HG03045 (cell line): ENCODE data around the gene NAV1.

Experiments
- ATAC-seq: cut with Tn5 transposase; IDR thresholded peaks from one replicate; pipeline ENCODE4 v1.9.1; 2021; ENCODE audit warnings: mild to moderate bottlenecking, moderate library complexity; ENCODE audit not compliant: unreplicated experiment

Gene NAV1

DNA sequence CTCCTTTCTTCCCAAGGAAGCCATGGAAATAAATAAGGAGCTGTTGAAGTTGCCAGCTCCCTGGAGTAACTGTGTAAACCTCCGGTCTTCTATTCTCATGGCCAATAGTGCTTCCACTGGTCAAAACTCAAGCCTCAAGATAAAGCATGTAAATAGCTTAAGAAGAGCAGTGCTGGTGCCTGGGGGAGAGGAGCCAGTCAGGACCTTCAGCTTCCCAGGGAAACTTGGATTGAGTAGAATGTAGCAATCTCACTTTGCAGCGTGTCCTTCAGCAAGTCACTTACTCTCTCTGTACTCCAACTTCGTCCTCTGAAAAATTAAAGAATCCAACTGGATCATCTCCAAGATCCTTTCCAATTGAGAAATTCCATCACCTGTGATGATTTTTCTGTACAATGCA lies 44.7 kb downstream of the NAV1 start:
- no peak for ATAC-seq

DNA sequence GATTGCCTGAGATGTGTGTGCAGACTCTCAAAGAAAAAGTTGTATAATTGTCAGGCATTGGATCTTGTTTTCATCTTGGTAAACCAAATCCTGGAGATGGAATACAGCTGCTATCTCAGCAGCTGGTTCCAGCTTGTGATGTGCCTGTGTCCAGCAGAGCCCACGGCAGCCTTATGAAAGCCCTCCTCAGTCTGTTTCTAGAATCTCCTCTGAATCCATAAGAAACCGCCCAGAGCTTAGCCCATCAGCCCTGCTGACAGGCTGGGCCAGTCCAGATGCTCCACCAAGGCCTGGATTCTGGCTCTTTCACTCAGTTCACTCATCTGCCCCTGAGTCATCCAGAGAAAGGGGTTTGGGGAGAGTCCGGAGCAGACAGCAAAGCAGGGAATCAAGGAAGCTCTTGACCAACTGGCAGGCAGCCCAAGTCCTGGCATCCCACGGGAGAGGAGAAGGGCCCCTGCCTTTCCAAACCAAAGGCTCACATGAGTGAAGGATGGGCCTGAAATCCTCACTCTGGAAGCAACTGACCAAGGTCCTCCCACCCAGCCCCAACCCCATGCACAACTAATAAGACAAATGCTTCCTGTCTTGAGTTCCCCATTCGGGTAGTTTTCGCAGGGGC lies 45.7 kb downstream of the NAV1 start:
- no peak for ATAC-seq

GRCh38 chr1:201585093-201585483 lies 46.2 kb downstream of the NAV1 start:
- ATAC-seq = no peak

GRCh38 chr1:201585901-201586300 lies 47.0 kb downstream of the NAV1 start:
- ATAC-seq = no peak

- no peak for ATAC-seq
Measured at GRCh38 chr1:201586806-201587205, 47.9 kb downstream of the NAV1 start.

DNA sequence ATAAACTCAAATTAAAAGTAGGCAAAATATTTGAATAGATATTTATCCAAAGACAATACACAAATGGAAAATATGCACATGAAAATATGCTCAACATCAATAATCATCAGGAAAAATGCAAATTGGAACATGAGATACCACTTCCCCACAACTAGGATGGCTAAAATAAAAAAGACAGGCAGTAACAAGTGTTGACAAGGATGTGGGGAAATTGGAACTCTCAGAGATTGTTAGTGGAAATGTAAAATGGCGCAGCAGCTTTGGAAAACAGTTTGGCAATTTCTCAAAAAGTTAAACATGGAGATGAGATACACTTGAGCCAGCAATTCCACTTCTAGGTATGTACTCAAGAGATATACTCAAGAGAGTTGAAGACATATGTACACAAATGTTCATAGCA lies 48.8 kb downstream of the NAV1 start:
- no peak for ATAC-seq
